ENCODE data around the gene EIF1B. TPM values are rescaled to one million over a fixed set of nuclear protein-coding genes. Genes with fewer than 3 reads are reported as not detected.
A peak's percentile ranks its signal among the peaks of the same experiment; 100 is the strongest.
"Not testable (repeated sequence)": the region's sequence is repeated elsewhere in the genome, so short reads cannot be mapped to it uniquely, and the experiment has no call there.

EIF1B gene
- total RNA-seq = 19.3 and 19.7 TPM in 2 replicates

- DNase-seq = peak; percentile 99
Observed at GRCh38 chr3:40309418-40309924, at the start of gene EIF1B. Gene EIF1B, plus strand, starts transcription at chr3:40309707. Its CDS starts 235 bp downstream, at chr3:40309942.

- DNase-seq = no peak
Observed at GRCh38 chr3:40262331-40262730, 47.2 kb upstream of the EIF1B start.

- DNase-seq = no peak
Observed at GRCh38 chr3:40264451-40264850, 45.1 kb upstream of the EIF1B start.

- no peak for DNase-seq
Observed at GRCh38 chr3:40265181-40265580, 44.3 kb upstream of the EIF1B start.

GRCh38 chr3:40267937-40268724, 41.4 kb upstream of the EIF1B start:
- DNase-seq = no peak

- no peak for DNase-seq
Observed at GRCh38 chr3:40268802-40269524, 40.5 kb upstream of the EIF1B start.

- no peak for DNase-seq
Observed at GRCh38 chr3:40278791-40279190, 30.7 kb upstream of the EIF1B start.

GRCh38 chr3:40281995-40282394, 27.5 kb upstream of the EIF1B start:
- no peak for DNase-seq

GRCh38 chr3:40283057-40283456, 26.4 kb upstream of the EIF1B start:
- not testable (repeated sequence) for DNase-seq

GRCh38 chr3:40287248-40287647, 22.3 kb upstream of the EIF1B start:
- DNase-seq = no peak

GRCh38 chr3:40290396-40290795, 19.1 kb upstream of the EIF1B start:
- no peak for DNase-seq

GRCh38 chr3:40291471-40291870, 18.0 kb upstream of the EIF1B start:
- DNase-seq = no peak

GRCh38 chr3:40292637-40293349, 16.7 kb upstream of the EIF1B start:
- DNase-seq = no peak

- no peak for DNase-seq
Observed at GRCh38 chr3:40294434-40294833, 15.1 kb upstream of the EIF1B start.

- no peak for DNase-seq
Observed at GRCh38 chr3:40298075-40298474, 11.4 kb upstream of the EIF1B start.

- no peak for DNase-seq
Observed at GRCh38 chr3:40299130-40299720, 10.3 kb upstream of the EIF1B start.

GRCh38 chr3:40299721-40300335, 9.7 kb upstream of the EIF1B start:
- DNase-seq = peak; percentile 74

- no peak for DNase-seq
Observed at GRCh38 chr3:40302784-40303183, 6.7 kb upstream of the EIF1B start.

- DNase-seq = no peak
Observed at GRCh38 chr3:40304352-40304751, 5.2 kb upstream of the EIF1B start.

GRCh38 chr3:40306336-40306735, 3.2 kb upstream of the EIF1B start:
- DNase-seq = no peak

- no peak for DNase-seq
Observed at GRCh38 chr3:40307176-40307575, 2.3 kb upstream of the EIF1B start.

- no peak for DNase-seq
Observed at GRCh38 chr3:40308725-40309417, 636 bp upstream of the EIF1B start.

All from dermis blood vessel endothelial cell (primary cell).